ENCODE results near the gene SMARCAL1.

- TF ChIP-seq POLR2A (IDR thresholded peaks at IDR 0.05) (no peak), CTCF (IDR thresholded peaks at IDR 0.05) (no peak)
Measured at GRCh38 chr2:216391401-216391800, 20.9 kb upstream of the SMARCAL1 start.
